Stimulated activated CD8-positive, alpha-beta memory T cell treated with anti-CD3 and anti-CD28 coated beads, Interleukin-2, amount 100 ng/mL, for 48 hours (primary cell): ENCODE data around the gene DISC1.
"Not testable (repeated sequence)": the region's sequence is repeated elsewhere in the genome, so short reads cannot be mapped to it uniquely, and the experiment has no call there.

Experiments
- DNase-seq, 2 donors: peaks; one replicate each; pipeline ENCODE4 v3.0.0-alpha.2; 2020; ENCODE audit warnings: low read depth in 2 of 2

The DISC1 gene

DNA sequence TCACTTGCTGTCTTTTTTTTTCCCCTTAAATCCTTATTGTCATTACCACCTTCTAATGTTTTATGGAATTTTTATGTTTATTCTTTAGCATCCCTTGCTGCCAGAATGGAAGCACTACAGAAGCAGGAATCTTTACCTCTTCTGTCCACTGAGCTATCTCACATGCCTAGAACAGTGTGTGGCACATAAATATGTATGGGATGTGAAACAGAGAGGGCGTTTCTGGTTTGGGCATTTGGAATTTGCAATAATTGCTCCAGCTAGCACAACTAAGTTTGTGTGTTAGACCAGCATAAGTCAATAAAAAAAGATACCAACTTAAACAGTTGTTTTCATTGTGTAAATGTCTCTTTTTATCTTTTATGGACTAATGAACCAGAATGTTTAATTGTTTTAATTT lies 330.8 kb downstream of the DISC1 start:
- no peak for DNase-seq

DNA sequence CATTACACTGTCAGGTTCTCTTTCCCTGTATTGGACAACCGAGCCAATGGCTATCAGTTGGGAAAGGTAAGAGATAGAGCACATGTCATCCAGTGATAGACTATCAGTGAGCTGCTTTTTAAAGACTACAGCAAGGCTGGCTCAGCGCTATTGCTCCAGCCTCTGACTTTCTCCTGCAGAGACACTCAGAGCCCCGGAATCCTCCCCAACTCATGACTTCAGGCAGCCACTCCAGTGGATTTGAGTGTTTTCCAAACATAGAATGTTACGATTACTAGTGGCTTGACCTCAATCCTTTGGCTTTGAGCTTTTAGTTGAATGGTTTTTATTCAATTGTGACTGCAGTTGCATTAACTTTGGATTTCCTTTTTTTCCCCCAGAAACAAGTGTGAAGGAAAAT lies 331.9 kb downstream of the DISC1 start:
- DNase-seq: no peak

DNA sequence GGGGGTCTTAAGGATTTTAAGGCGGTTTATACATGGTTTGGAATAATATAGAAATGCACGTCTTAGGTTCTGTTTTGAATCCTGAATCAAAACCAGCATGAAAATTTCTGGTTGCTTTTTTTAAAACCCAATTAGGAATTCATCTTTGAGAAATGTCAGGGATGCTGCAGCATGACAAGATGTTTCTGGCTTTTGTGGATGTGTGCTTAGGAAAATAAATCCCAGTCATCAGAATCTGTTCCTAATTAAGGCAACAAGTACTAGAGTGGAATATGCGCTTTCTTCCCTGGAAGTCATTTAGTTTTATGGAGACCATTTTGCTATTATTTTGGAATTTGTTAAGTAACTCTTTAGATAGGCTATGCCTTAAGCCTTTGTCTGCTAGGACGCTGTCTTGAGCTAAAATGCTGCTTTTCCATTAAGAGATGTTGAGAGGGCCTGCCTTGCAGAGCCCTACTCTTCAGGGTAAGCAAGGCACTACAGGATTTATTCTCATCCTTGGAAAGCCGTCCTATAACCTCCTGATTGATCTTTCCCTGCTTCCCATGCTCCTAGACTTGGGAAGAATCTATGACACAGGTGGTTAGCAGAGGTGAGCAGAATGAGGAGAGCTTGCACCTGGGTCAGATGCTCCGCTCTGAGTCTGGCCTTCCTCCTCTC lies 332.8 kb downstream of the DISC1 start:
- no peak for DNase-seq

DNA sequence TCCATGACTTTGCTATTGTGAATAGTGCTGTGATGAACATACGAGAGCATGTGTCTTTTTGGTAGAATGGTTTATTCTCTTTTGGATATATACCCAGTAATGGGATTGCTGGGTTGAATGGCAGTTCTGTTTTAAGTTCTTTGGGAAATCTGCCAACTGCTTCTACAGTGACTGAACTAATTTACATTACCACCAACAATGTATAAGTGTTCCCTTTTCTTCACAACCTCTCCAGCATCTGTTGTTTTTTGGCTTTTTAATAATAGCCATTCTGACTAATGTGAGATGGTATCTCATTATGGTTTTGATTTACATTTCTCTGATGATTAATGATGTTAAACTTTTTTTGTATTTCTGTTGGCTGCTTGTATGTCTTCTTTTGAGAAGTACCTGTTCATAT lies 335.2 kb downstream of the DISC1 start:
- DNase-seq: not testable (repeated sequence)

DNA sequence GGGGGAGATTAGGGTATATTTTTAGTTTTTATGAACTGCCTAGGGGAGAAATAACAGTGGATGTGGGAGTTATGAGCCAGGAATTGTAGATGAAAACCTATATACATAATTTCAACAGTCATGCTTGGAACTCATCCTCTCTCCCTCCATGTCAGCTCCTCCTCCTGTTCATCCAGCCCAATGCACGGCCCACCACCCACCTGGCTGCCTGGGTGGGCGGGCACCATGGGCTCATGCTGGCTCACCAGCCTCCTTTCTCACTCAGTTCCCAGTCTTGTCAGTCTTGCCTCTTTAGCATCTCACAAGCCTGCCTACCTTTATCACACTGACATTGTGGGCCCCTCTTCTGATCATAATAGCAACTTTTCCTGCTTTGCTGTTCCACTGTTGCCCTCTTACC lies 336.0 kb downstream of the DISC1 start:
- DNase-seq: no peak

DNA sequence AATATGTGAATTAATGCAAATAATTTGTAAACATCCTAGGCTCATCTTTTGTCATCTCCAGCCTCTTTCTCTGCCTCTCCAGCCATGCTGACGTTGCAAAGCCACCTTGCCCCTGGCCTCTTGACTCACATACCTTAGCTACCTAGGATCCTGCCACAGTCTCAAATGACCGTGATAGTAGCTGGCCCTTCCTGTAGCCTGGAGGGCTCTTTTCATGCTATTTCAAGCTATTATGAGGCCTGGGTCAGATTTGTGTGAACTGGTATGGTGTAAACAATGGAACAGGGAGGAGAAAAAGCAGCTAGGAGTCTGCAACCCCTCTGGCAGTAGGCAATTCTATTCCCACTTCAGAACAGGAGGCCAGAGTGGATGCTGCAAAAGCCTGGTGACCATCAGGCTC lies 337.7 kb downstream of the DISC1 start:
- no peak for DNase-seq

DNA sequence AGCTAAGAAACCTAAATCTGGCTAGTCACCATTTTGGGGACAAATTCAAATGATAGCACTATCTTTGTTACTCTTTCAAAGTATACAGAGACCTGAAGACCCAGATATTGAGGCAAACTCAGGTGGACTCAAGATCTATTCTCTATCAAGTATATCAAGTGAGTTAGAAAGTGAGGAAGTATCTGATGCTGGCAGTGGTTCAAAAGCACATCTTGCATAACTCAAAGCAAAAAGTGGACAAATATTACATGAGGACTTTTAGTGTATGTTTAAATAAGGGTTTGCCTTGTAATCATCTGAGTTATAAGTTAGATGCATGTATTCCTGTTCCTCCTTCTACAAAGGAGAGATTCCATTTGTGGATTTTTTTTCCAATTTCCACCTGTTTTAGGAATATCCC lies 338.4 kb downstream of the DISC1 start:
- no peak for DNase-seq

DNA sequence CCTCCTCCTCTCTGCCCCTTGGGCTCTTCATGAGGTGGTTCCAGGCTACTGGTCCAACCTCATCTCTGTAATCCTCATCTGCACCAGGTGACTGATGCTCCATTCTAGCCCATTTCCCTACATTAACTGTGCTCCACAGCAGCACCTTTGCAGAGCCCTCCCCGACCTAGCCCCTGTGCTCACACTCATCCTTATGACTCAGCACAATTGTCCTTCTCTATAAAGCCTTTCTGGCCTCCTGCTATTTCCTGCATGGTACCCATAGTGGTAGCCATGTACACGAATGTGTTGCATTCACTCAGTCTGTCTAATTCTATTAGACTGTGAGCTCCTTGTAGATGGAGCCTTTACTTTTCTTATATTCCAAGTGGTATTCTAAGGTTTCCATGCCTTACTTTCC lies 339.0 kb downstream of the DISC1 start:
- DNase-seq: no peak

DNA sequence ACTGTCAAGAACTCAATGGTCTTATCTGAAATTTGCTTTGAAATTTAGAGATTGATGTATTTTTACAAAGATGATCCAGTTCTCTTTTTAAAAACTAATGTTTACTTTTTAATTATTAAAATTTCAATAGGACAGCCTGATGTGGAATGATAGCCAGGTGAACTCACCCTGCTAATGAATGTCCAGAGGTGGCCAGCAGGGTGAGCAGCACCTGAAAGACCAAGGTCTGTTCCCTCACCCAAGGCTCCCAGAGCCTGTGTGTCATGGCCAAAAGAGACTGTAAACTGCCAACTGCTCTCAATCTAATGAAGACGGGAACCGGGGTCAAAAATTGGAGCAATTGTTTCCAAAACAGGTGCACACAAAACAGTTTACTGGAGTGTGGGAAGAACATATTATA lies 340.4 kb downstream of the DISC1 start:
- no peak for DNase-seq

DNA sequence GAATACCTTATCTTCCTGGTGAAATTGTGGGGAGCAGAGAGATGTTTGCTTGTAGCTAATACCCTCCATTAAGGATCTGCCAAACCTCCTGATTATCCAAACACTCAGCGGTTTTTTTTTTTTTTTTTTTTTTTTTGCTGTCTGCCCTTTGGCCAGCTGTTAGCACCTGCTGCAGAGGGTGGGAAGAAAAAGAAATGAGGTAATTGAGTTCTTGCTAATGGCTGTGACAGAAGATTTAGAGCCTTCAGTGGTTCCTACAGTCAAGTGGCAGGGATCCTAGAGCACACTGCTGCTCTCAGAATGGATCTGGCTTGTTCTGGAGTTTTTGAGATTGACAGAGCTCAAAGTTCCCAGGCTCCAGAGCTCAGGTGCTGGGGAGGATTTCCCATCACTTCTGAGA lies 342.5 kb downstream of the DISC1 start:
- DNase-seq: no peak

DNA sequence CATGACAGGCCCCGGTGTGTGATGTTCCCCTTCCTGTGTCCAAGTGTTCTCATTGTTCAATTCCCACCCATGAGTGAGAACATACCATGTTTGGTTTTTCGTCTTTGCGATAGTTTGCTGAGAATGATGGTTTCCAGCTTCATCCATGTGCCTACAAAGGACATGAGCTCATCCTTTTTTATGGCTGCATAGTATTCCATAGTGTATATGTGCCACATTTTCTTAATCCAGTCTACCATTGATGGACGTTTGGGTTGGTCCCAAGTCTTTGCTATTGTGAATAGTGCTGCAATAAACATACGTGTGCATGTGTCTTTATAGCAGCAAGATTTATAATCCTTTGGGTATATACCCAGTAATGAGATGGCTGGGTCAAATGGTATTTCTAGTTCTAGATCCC lies 343.2 kb downstream of the DISC1 start:
- not testable (repeated sequence) for DNase-seq

DNA sequence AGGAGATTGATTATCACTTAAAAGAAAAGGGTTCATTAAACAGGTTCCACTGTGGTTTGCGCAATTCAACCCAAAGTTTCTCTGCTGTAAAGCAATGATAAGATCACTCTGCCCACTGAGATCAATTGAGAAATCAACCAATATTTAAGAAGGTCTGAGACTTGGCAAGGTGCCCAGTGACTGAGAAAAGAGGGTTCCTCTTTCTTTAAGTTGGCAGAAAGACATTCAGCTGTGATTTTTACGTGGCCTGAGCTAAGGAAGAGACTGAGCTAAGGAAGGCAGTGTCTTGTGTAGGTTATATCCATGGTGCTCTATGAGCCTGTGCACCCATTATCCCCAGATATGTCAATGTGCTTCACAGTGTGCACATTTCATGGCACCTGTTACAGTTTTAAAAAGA lies 344.1 kb downstream of the DISC1 start:
- no peak for DNase-seq

DNA sequence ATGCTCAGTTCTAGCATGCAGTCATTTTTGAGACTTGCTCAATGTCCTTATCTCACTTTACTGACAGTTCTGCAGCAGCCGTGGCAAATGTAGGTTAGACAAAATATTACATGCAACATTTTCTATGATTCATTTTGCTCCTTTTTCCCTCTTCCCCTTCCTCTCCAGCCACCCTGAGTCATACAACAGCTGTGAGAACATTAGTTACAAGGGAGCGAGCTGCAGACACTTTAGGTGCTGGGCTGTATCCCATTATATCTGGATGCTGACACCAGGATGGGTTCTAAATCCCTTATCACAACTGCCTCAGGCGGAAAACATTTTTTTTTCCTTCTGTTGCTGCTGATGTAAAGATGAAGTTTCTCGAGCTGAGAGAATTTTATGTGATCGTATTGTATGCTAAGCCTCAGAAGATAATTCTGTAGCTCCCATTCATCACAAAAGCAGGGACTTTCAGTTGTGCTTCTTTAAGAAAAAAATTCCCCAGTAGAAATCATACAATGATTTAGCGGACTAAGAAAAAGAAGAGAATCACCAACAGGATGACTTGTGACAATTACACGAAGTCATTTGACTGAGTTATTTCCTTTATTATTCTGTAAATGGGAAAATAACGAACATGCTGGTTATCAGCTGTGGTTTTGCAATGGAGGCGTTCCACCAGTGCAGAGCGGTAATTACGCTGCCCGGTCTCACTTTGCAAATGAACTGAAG lies 345.0 kb downstream of the DISC1 start:
- no peak for DNase-seq

DNA sequence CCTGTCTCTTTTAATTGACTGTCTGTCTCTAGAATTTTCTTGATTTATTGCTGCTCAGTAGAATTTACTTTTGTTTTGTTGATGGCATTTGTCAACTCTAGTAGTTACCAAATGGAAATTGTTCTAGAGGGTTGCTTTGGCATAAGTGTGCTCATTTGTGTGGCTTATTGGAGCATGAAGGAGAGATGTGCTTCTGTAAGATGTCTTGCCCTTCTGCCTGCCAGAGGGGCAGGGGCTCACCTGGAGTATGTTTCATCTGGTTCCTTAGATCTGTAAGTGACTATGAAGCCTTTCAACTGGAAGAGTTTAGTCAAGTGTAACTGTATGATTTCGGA lies 345.5 kb downstream of the DISC1 start:
- no peak for DNase-seq

DNA sequence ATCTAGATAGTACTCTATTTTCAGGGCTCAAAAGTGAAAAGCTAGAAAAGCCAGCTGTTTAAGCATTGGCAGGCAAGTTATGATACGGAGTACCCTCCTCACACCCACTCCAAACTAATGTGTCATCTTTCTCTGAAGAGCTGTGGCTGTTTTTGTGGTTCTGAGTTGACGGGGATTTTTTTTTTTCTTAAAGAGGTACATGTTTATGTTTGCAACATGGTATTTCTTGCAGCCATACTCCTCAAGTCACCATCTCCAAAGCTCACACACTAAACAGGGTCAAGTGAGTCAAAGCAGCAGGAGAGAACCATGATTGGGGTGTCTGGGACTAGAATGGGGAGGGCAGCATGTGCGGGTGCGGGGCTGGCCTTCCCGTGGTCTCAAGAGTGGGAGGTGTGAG lies 347.2 kb downstream of the DISC1 start:
- DNase-seq: no peak

DNA sequence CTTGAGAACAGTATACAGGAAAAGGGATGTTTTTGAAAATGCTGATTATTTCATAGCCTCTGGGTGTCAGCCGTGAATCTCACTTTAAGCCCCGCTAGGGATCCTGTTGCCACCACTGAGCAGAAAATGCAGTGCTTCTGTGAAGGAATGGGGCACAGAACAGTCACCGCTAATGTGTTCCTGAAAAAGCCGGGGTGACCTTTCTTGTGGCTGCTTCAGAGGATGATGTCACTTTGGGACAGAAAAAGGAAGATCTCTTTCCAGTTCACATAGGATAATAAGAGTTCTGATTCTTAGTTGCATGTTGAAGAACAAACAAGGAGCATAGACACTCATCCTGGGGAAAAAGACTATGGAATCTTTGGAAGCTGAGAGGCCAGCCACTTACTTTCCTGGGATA lies 349.6 kb downstream of the DISC1 start:
- no peak for DNase-seq

DNA sequence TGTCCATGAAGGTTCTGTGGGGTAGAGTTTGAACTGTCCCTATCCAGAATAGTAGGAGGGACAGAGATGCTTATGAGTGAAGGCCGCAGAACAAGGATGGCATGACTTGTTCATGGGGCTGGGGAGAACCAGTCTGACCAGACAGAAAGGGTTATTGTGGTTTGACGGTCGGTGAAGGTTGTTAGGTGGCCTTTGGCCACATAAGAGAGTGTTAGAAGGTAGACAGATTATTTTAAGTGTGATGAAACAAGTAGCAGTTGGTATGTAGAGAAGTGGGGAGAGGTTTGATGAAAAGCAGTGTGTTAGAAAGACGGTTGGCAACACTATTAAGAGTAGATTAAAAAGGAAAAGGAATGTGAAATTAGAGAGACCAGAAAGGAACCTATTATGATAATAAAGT lies 355.1 kb downstream of the DISC1 start:
- DNase-seq: no peak

DNA sequence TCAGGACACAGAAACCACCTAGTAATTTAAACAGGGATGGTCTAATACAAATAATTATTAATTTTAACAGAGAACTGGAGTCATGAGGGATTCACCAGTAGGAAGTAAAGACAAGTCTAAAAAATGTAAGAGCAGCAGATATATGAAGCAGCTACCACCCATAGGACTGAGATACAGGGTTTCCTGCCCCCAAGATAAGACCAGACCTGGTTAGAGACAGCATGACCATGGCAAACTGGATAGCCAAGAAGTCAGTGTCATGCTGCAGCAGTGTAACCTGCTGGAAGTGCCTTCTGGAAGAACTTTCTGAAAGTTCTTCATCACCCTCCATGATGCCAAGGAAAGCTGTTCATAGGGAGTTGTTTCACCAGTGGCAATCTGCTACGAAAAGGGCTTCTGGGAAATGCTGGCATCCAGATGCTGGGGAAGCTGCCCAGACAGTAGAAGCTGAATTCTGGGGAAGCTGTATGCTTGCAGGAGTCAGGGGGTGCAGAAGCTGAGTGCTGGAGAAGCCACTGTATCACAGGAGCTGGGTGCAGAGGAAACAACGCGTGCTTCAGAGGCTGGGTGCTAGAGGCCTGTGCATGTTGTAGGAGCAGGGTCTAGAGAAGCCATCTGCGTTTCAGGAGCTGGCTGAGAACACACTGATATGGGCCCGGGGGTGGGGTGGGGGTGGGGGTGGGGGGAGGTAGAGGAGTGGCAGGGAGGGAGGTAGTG lies 356.4 kb downstream of the DISC1 start:
- DNase-seq: no peak

DNA sequence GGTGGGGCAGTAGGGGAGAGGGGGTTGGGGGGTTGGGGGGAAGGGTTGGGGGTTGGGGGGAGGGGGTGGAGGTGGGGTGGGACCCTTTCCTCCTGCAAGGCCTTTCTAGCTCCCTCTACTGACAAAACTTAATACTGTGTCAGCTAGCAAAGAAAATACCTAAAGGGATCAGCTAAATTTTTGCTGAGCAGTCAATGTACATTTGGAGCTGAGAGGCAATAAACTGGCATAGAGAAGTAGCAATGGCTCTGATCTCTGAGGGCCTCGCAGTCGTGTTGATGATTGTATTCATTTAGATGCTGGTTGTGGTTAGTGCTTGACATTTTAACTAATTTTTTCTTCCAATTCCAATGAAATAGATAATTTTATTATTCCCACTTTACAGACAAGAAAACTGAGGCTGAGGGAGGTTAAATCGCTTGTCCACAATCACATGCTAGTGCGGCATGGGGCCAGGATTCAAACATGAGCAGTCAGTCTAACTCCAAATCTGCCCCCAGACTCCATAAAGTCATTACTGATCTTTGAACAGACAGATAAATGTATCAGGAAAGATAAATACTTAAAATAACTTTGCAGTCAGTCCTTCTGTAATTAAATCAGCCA lies 357.1 kb downstream of the DISC1 start:
- DNase-seq: no peak

DNA sequence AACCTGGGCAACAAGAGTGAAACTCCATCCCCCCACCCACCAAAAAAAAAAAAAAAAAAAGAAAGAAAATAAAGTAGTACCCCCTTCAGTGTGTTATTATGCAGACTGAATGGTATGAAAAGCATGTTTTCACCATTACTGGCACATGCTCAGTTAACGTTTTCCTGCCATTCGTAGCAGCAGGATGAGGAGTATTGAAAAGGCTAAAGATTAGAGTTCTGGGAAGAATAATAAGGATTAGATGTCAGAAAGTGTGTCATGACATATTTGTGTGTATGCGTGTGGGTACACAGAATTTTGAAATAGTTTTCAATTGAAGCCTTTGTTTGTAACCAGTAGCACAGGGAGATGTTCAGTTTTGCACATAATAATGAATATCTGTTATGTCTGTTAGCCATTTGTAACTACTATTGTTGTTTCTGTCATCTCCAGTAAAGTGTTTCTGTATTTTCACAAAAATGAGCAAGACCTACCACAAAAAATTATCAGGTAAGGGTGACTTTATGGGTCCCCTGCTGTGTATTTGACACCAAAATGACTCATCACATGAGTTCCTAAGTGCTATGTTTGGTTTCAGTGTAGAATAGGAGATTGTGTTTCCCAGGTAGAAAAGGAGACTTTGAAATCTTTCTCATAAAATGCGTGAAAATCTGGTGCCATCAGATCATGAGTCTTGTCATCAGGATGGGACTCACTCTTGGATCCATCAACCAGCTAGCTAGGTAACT lies 358.9 kb downstream of the DISC1 start:
- DNase-seq: no peak

DNA sequence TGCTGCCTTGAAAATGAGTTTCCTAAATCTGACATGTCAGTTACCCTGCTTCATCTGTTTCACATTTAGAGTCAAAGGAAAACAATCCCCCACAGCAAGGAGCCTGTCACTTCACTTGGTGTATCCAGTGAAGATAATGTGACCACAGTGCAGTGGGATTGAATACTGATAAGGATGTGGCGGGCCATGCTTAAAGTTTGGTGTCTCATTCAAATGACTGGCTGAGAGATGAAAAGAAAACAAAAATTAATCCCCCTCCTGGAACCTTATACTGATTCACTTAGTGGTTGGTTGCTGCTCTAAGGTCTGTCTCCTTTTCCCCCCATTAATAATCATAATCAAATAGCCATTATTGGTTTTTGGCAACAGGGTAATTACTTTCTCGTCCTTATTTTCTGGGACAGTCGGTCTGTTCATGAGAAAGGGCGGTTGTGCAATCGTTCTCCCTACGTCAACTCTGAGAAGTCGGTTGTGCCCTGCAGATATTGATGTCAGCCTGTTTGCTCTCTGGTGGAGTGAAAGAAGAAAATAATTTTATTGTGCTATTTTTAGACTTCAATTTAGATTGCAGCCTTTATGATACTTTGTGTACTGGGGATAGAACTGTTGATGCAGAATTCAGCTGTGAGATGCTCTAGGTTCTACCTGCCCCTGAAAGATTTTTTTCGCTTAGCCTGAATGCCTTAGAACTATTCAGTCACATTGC lies 360.2 kb downstream of the DISC1 start:
- DNase-seq: no peak

DNA sequence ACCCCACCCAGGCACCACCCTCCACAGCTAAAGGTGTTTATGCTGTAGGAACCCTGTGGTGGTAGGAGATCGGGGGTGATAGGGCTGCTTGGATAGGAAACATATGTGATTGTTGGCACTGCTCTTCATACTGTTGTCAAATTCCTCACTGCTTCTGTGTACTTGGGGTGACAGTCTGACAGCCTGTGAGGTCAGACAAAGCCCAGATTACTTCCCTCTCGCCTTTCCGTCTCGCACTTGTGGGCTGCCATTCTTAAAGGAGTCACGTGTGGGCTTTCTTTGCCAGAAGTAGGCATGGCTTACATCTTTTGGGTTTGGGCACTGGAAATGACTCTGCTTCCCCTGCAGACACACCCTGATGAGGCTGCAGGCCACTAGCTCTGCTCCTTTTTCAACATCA lies 363.8 kb downstream of the DISC1 start:
- no peak for DNase-seq
